Vagina (tissue), 2 donors: ENCODE data around the gene HOXB3.

ENCODE experiments used
- POLR2A ChIP-seq, 2 donors: fragments of 450-650 bp; IDR thresholded peaks; one replicate each; pipeline ENCODE4 v1.6.1; 2017; ENCODE audit warnings: antibody characterized with exemption in 2 of 2, mild to moderate bottlenecking in 2 of 2, moderate library complexity in 2 of 2
- TF ChIP-seq, protein P1 (sequence below), 3 experiments: fragments of 450-650 bp in 2 of 3; fragments of 200-600 bp in 1 of 3; sonication (generic) in 1 of 3; IDR thresholded peaks; one replicate each; pipeline ENCODE4 v1.5.1; 2017 to 2019; ENCODE audit warnings: antibody characterized with exemption in 3 of 3, mild to moderate bottlenecking in 2 of 3, moderate library complexity in 2 of 3

DNA sequence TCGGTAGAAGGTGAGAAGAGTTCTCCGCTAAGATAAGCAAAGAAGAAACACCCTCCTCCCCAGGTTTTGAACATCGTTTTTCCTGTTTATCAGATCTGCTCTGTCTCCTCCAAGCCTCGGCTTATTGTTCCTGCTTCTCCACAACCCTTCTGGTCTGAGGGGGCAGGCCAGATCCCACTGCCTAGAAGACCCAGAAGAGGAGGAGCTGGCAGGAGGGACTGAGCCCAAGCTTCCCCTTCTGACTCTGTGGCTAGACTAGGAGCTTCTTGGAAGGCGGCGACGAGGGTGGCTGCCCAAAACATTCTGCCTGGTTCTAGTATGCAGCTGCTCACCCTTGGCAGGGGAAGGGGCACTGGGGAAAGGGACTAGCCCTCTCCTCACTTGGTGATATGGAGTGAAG, 8.7 kb upstream of the HOXB3 start:
- TF ChIP-seq, protein P1, sequence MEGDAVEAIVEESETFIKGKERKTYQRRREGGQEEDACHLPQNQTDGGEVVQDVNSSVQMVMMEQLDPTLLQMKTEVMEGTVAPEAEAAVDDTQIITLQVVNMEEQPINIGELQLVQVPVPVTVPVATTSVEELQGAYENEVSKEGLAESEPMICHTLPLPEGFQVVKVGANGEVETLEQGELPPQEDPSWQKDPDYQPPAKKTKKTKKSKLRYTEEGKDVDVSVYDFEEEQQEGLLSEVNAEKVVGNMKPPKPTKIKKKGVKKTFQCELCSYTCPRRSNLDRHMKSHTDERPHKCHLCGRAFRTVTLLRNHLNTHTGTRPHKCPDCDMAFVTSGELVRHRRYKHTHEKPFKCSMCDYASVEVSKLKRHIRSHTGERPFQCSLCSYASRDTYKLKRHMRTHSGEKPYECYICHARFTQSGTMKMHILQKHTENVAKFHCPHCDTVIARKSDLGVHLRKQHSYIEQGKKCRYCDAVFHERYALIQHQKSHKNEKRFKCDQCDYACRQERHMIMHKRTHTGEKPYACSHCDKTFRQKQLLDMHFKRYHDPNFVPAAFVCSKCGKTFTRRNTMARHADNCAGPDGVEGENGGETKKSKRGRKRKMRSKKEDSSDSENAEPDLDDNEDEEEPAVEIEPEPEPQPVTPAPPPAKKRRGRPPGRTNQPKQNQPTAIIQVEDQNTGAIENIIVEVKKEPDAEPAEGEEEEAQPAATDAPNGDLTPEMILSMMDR (IDR thresholded peaks at IDR 0.05), result no peak
- no peak for TF ChIP-seq POLR2A (IDR thresholded peaks at IDR 0.05)
